CD4-positive, alpha-beta T cell (primary cell): ENCODE data around the gene NOS1AP. TPM values are rescaled to one million over a fixed set of nuclear protein-coding genes. Genes with fewer than 3 reads are reported as not detected.

Experiments
- ATAC-seq: fragments of 200-7000 bp; cut with Tn5 transposase; one replicate; pipeline ENCODE4 v1.10.0; 2022; ENCODE audit warnings: mild to moderate bottlenecking; ENCODE audit not compliant: poor library complexity
- CTCF ChIA-PET: fragments of 350-600 bp; sonication (Branson Sonifier 250); formaldehyde crosslinking; loops from one replicate; lab custom pipeline; 2021; ENCODE audit warnings: antibody characterized with exemption, inconsistent platforms; lab: Charles Lee
- POLR2A ChIA-PET: fragments of 350-600 bp; sonication (Branson Sonifier 250); formaldehyde crosslinking; loops from one replicate; lab custom pipeline; 2021; ENCODE audit warnings: antibody characterized with exemption, inconsistent platforms; lab: Charles Lee
- DNase-seq, 14 experiments: peaks; one replicate each; pipeline ENCODE4 v3.0.0-alpha.2; 2013 to 2020; ENCODE audit warnings: mixed read lengths in 2 of 14
- H3K27ac ChIP-seq, 2 donors: one replicate each; pipeline versions ENCODE4 v1.5.1 to v1.7.0; 2013; ENCODE audit warnings: low read length in 2 of 2, low read depth in 1 of 2, mild to moderate bottlenecking in 1 of 2
- H3K27me3 ChIP-seq, 2 experiments: 1 replicate in 1 of 2; 2 replicates in 1 of 2; pipeline versions ENCODE4 v1.6.1 to v1.7.0; 2013; ENCODE audit warnings: low read length in 2 of 2, control low read depth in 1 of 2, mild to moderate bottlenecking in 1 of 2, moderate library complexity in 1 of 2; ENCODE audit not compliant: insufficient read depth in 2 of 2, control insufficient read depth in 1 of 2
- H3K36me3 ChIP-seq: one replicate; pipeline ENCODE4 v1.6.1; 2013; ENCODE audit warnings: low read length, control low read depth; ENCODE audit not compliant: insufficient read depth
- H3K4me1 ChIP-seq: one replicate; pipeline ENCODE4 v1.6.1; 2013; ENCODE audit warnings: low read length, control low read depth; ENCODE audit not compliant: insufficient read depth
- H3K4me3 ChIP-seq: one replicate; pipeline ENCODE4 v1.5.1; 2013; ENCODE audit warnings: mild to moderate bottlenecking, low read length, moderate library complexity
- H3K9me3 ChIP-seq, 2 experiments: 1 replicate in 1 of 2; 2 replicates in 1 of 2; pipeline versions ENCODE4 v1.6.1 to v1.7.0; 2013; ENCODE audit warnings: low read length in 2 of 2, mild to moderate bottlenecking in 2 of 2, control low read depth in 1 of 2, moderate library complexity in 1 of 2; ENCODE audit not compliant: control insufficient read depth in 1 of 2, insufficient read depth in 1 of 2
- H3K27ac Mint-ChIP-seq: one replicate; pipeline ENCODE4 v1.8.0; 2020; ENCODE audit warnings: mixed read lengths
- H3K27me3 Mint-ChIP-seq: one replicate; pipeline ENCODE4 v1.8.0; 2021; ENCODE audit warnings: mixed read lengths
- H3K36me3 Mint-ChIP-seq: one replicate; pipeline ENCODE4 v1.8.0; 2021; ENCODE audit warnings: low read depth, mixed read lengths
- H3K4me1 Mint-ChIP-seq: one replicate; pipeline ENCODE4 v1.8.0; 2021; ENCODE audit warnings: low read depth, mixed read lengths
- H3K4me3 Mint-ChIP-seq: one replicate; pipeline ENCODE4 v1.8.0; 2020; ENCODE audit warnings: mild to moderate bottlenecking, mixed read lengths
- H3K9me3 Mint-ChIP-seq: one replicate; pipeline ENCODE4 v1.8.0; 2020; ENCODE audit warnings: mixed read lengths
- intact Hi-C, 2 experiments: fragments of 100-400 bp; cut with DNase I in 1 of 2; cut with micrococcal nuclease in 1 of 2; formaldehyde crosslinking; loops; one replicate each; pipeline versions ENCODE4 v1.15.1 to v1.9.0; 2023 to 2025; cut with DNase I, micrococcal nuclease
- total RNA-seq, 174 experiments: library from RNA in 2 of 174; stranded (reverse) in 2 of 174; gene quantifications; one replicate each; pipeline ENCODE4 v1.2.3 and lab custom pipeline; 2021 to 2026
- TF ChIP-seq, protein P1 (sequence below): fragments of 200-600 bp; IDR thresholded peaks from one replicate; pipeline ENCODE4 v1.8.0; 2022; ENCODE audit warnings: antibody characterized with exemption, mild to moderate bottlenecking

Gene NOS1AP
- total RNA-seq, 2 experiments from 2014 or later, result not detected

DNA sequence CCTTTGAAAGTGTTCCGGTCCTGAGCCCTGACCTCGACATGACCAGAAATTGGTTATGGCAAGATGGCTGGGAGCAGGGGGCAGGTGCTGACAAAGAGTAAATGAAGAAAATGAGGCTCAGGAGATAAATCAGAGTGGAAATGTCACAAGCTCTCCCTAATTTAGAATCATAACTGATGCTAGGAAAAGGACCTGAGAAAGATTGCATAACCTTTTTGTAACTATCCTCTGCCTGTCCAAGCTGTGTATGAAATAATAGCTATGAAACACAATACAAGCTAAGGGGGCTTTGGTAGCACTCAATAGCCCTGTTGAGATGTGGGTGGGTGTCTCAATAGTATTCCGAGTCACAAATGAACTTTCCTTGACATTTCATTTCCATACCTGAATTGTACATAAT is 12.9 kb upstream of the NOS1AP start:
- ChIA-PET POLR2A (no interaction called here), CTCF (interaction anchor here (0.7 to 0.8 kb wide), 2 partner anchors 10 to 170 kb away, joined by 3 to 5 read pairs; no protein-coding TSS in a partner anchor)
- H3K27me3 ChIP-seq, result no peaks in the 10 kb centered on the region
- TF ChIP-seq, protein P1, sequence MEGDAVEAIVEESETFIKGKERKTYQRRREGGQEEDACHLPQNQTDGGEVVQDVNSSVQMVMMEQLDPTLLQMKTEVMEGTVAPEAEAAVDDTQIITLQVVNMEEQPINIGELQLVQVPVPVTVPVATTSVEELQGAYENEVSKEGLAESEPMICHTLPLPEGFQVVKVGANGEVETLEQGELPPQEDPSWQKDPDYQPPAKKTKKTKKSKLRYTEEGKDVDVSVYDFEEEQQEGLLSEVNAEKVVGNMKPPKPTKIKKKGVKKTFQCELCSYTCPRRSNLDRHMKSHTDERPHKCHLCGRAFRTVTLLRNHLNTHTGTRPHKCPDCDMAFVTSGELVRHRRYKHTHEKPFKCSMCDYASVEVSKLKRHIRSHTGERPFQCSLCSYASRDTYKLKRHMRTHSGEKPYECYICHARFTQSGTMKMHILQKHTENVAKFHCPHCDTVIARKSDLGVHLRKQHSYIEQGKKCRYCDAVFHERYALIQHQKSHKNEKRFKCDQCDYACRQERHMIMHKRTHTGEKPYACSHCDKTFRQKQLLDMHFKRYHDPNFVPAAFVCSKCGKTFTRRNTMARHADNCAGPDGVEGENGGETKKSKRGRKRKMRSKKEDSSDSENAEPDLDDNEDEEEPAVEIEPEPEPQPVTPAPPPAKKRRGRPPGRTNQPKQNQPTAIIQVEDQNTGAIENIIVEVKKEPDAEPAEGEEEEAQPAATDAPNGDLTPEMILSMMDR, result no peak
- intact Hi-C loops, result loop anchor here (1.0 to 10.0 kb wide), 6 partner anchors 221 to 1258 kb away; no protein-coding TSS in a partner anchor
- H3K4me1 ChIP-seq, result no peaks in the 10 kb centered on the region
- no peaks in the 10 kb centered on the region for H3K36me3 ChIP-seq
- H3K4me3 ChIP-seq, result no peak overlapping the region
- Mint-ChIP-seq H3K36me3 (no peaks in the 10 kb centered on the region), H3K4me3 (no peak overlapping the region), H3K27ac (no peak overlapping the region), H3K4me1 (no peaks in the 10 kb centered on the region), H3K9me3 (no peaks in the 10 kb centered on the region), H3K27me3 (peaks cover 20% of the 10 kb centered on the region)
- no peaks in the 10 kb centered on the region for H3K9me3 ChIP-seq
- no peak overlapping the region for H3K27ac ChIP-seq
- no peak for ATAC-seq
- DNase-seq, result no peak

DNA sequence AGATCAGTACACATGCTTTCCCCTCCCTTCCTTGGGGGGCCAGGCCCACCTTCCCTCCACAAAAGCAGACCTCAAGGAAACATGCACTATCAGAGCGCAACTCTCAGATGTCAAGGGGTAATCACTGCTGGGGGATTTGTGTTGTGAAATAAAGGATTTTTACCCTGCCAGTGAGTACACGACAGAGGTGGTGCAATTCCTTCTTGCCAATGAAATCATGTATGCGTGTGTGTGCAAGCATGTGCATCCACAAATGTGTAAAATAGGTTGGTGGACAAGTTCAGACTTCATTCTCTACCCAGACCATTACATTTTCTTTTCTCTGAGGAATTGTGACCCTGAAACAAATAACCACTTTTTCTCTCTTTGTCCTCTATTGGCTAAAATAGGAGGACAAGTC is 9.8 kb upstream of the NOS1AP start:
- H3K9me3 Mint-ChIP-seq, result no peaks in the 10 kb centered on the region
- Histone ChIP-seq H3K4me1 (no peaks in the 10 kb centered on the region), H3K36me3 (no peaks in the 10 kb centered on the region), H3K9me3 (no peaks in the 10 kb centered on the region), H3K27me3 (peaks cover 0 to 16% of the 10 kb centered on the region in 2 experiments), H3K27ac (no peak overlapping the region), H3K4me3 (no peak overlapping the region)
- CTCF ChIA-PET, result no interaction called here
- POLR2A ChIA-PET, result no interaction called here
- TF ChIP-seq, protein P1, result no peak
- no peak for DNase-seq
- no peak overlapping the region for H3K4me3 Mint-ChIP-seq
- H3K4me1 Mint-ChIP-seq, result no peaks in the 10 kb centered on the region
- intact Hi-C loops, result loop anchor here (5.0 to 10.0 kb wide), 3 partner anchors 218 to 1255 kb away; no protein-coding TSS in a partner anchor
- no peak overlapping the region for H3K27ac Mint-ChIP-seq
- no peaks in the 10 kb centered on the region for H3K36me3 Mint-ChIP-seq
- ATAC-seq, result no peak
- peaks cover 37% of the 10 kb centered on the region for H3K27me3 Mint-ChIP-seq

DNA sequence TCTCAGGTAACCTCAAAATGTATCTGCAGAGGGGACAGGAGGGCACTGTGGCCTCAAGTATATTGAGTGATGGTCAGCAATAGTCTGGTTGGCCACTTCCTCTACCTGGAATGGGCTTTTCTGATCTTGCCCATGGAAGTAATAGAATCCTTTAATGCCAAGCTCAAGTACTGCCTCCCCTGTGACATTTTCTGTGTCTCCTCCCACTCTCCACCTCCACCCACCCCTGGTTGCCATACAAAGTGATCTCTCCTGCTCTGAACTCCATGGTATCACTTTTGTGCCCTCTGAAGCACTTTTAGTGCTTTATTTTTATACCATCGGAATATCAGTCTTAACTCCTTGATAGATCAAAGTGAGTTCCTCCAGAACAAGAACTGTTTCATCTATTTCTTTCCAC is 9.2 kb upstream of the NOS1AP start:
- DNase-seq, result no peak
- no peak overlapping the region for H3K27ac Mint-ChIP-seq
- ATAC-seq, result no peak
- ChIA-PET POLR2A (no interaction called here), CTCF (no interaction called here)
- Histone ChIP-seq H3K27me3 (peaks cover 0 to 22% of the 10 kb centered on the region in 2 experiments), H3K4me1 (no peaks in the 10 kb centered on the region), H3K4me3 (no peak overlapping the region), H3K27ac (no peak overlapping the region), H3K9me3 (no peaks in the 10 kb centered on the region), H3K36me3 (no peaks in the 10 kb centered on the region)
- H3K9me3 Mint-ChIP-seq, result no peaks in the 10 kb centered on the region
- no peak overlapping the region for H3K4me3 Mint-ChIP-seq
- TF ChIP-seq, protein P1, result no peak
- peaks cover 43% of the 10 kb centered on the region for H3K27me3 Mint-ChIP-seq
- intact Hi-C loops, result no loop called here
- no peaks in the 10 kb centered on the region for H3K36me3 Mint-ChIP-seq
- H3K4me1 Mint-ChIP-seq, result no peaks in the 10 kb centered on the region
